Immature natural killer cell (primary cell): ENCODE measurements around the gene SAYSD1. TPM values are rescaled to one million over a fixed set of nuclear protein-coding genes. Genes with fewer than 3 reads are reported as not detected.

Experiments
- DNase-seq, 3 donors: peaks; one replicate each; pipeline ENCODE4 v3.0.0; 2022; ENCODE audit warnings: mixed read lengths in 1 of 3
- H3K27ac Mint-ChIP-seq, 6 donors: one replicate each; pipeline ENCODE4 v1.8.0; 2020; ENCODE audit warnings: mixed read lengths in 6 of 6, mild to moderate bottlenecking in 5 of 6, inconsistent platforms in 4 of 6, moderate library complexity in 3 of 6
- H3K27me3 Mint-ChIP-seq, 3 donors: one replicate each; pipeline ENCODE4 v1.8.0; 2020 to 2021; ENCODE audit warnings: low read depth in 3 of 3, mild to moderate bottlenecking in 3 of 3, mixed read lengths in 3 of 3, moderate library complexity in 3 of 3, inconsistent platforms in 1 of 3
- H3K36me3 Mint-ChIP-seq, 3 donors: one replicate each; pipeline ENCODE4 v1.8.0; 2020; ENCODE audit warnings: mixed read lengths in 3 of 3, inconsistent platforms in 2 of 3, mild to moderate bottlenecking in 2 of 3
- H3K4me1 Mint-ChIP-seq, 2 donors: one replicate each; pipeline ENCODE4 v1.8.0; 2020; ENCODE audit warnings: inconsistent platforms in 2 of 2, mild to moderate bottlenecking in 2 of 2, mixed read lengths in 2 of 2, moderate library complexity in 1 of 2
- H3K4me3 Mint-ChIP-seq, 5 donors: one replicate each; pipeline ENCODE4 v1.8.0; 2020; ENCODE audit warnings: mild to moderate bottlenecking in 5 of 5, mixed read lengths in 5 of 5, inconsistent platforms in 3 of 5, moderate library complexity in 3 of 5
- H3K9me3 Mint-ChIP-seq, 6 donors: one replicate each; pipeline ENCODE4 v1.8.0; 2020; ENCODE audit warnings: mild to moderate bottlenecking in 6 of 6, mixed read lengths in 6 of 6, inconsistent platforms in 4 of 6, moderate library complexity in 3 of 6
- polyA plus RNA-seq, 3 donors: library from polyadenylated mRNA; unstranded; fragments of 300-500 nt; fragmentation: Illumina TruSeq; gene quantifications; one replicate each; pipeline ENCODE4 v1.2.3, GENCODE V29; 2021

SAYSD1 gene
- polyA plus RNA-seq, 3 donors from 2014 or later: 10.4 to 17.4 (median 16.1) TPM

GRCh38 chr6:39072830-39073229, 42.2 kb downstream of the SAYSD1 start:
- Mint-ChIP-seq H3K27me3 (peaks cover 0 to 5% (median 2%) of the 10 kb centered on the region in 3 donors), H3K4me3 (no peak overlapping the region), H3K27ac (no peak overlapping the region), H3K9me3 (peaks cover 0 to 2% (median 0%) of the 10 kb centered on the region in 6 donors), H3K36me3 (no peaks in the 10 kb centered on the region), H3K4me1 (no peaks in the 10 kb centered on the region)
- no peak for DNase-seq

- Mint-ChIP-seq H3K4me3 (no peak overlapping the region), H3K9me3 (no peaks in the 10 kb centered on the region), H3K27ac (no peak overlapping the region), H3K36me3 (no peaks in the 10 kb centered on the region), H3K4me1 (no peaks in the 10 kb centered on the region), H3K27me3 (peaks cover 0 to 5% (median 4%) of the 10 kb centered on the region in 3 donors)
- DNase-seq: no peak
Observed at GRCh38 chr6:39068391-39068790, 46.6 kb downstream of the SAYSD1 start.

GRCh38 chr6:39065561-39065960, 49.4 kb downstream of the SAYSD1 start:
- H3K36me3 Mint-ChIP-seq: no peaks in the 10 kb centered on the region
- H3K9me3 Mint-ChIP-seq: no peaks in the 10 kb centered on the region
- H3K4me1 Mint-ChIP-seq: no peaks in the 10 kb centered on the region
- H3K27me3 Mint-ChIP-seq: peaks cover 0 to 2% (median 0%) of the 10 kb centered on the region in 3 donors
- DNase-seq: no peak
- no peak overlapping the region for H3K4me3 Mint-ChIP-seq
- H3K27ac Mint-ChIP-seq: no peak overlapping the region

GRCh38 chr6:39063526-39063925, 51.5 kb downstream of the SAYSD1 start:
- Mint-ChIP-seq H3K27me3 (peaks cover 0 to 2% (median 0%) of the 10 kb centered on the region in 3 donors), H3K27ac (peak overlapping the region in 1 of 6 donors; percentile 21), H3K36me3 (no peaks in the 10 kb centered on the region), H3K9me3 (no peaks in the 10 kb centered on the region), H3K4me3 (no peak overlapping the region), H3K4me1 (peaks cover 0 to under 1% of the 10 kb centered on the region in 2 donors)
- no peak for DNase-seq

- Mint-ChIP-seq H3K27ac (no peak overlapping the region), H3K36me3 (no peaks in the 10 kb centered on the region), H3K4me3 (no peak overlapping the region), H3K27me3 (peaks cover 0 to 2% (median 0%) of the 10 kb centered on the region in 3 donors), H3K4me1 (peaks cover 8 to 9% of the 10 kb centered on the region in 2 donors), H3K9me3 (no peaks in the 10 kb centered on the region)
- no peak for DNase-seq
Observed at GRCh38 chr6:39062014-39062740, 52.8 kb downstream of the SAYSD1 start.

GRCh38 chr6:39061588-39061987, 53.4 kb downstream of the SAYSD1 start:
- no peaks in the 10 kb centered on the region for H3K36me3 Mint-ChIP-seq
- H3K4me1 Mint-ChIP-seq: peaks cover 8 to 9% of the 10 kb centered on the region in 2 donors
- no peaks in the 10 kb centered on the region for H3K9me3 Mint-ChIP-seq
- H3K27ac Mint-ChIP-seq: no peak overlapping the region
- DNase-seq: no peak
- peaks cover 0 to 2% (median 0%) of the 10 kb centered on the region in 3 donors for H3K27me3 Mint-ChIP-seq
- H3K4me3 Mint-ChIP-seq: no peak overlapping the region

- Mint-ChIP-seq H3K4me3 (no peak overlapping the region), H3K27ac (no peak overlapping the region), H3K4me1 (peaks cover 8 to 9% of the 10 kb centered on the region in 2 donors), H3K27me3 (peaks cover 0 to 2% (median 0%) of the 10 kb centered on the region in 3 donors), H3K36me3 (no peaks in the 10 kb centered on the region), H3K9me3 (no peaks in the 10 kb centered on the region)
- no peak for DNase-seq
Observed at GRCh38 chr6:39061182-39061581, 53.8 kb downstream of the SAYSD1 start.

GRCh38 chr6:39060467-39061160, 54.4 kb downstream of the SAYSD1 start:
- H3K27ac Mint-ChIP-seq: no peak overlapping the region
- H3K4me3 Mint-ChIP-seq: no peak overlapping the region
- peaks cover 8 to 11% of the 10 kb centered on the region in 2 donors for H3K4me1 Mint-ChIP-seq
- H3K36me3 Mint-ChIP-seq: no peaks in the 10 kb centered on the region
- no peaks in the 10 kb centered on the region for H3K9me3 Mint-ChIP-seq
- peaks cover 0 to 2% (median 0%) of the 10 kb centered on the region in 3 donors for H3K27me3 Mint-ChIP-seq
- DNase-seq: no peak

GRCh38 chr6:39059496-39060310, 55.3 kb downstream of the SAYSD1 start:
- H3K27me3 Mint-ChIP-seq: no peaks in the 10 kb centered on the region
- H3K9me3 Mint-ChIP-seq: no peaks in the 10 kb centered on the region
- peak overlapping the region in 1 of 6 donors; percentile 18 for H3K27ac Mint-ChIP-seq
- no peak overlapping the region for H3K4me3 Mint-ChIP-seq
- H3K36me3 Mint-ChIP-seq: no peaks in the 10 kb centered on the region
- DNase-seq: no peak
- H3K4me1 Mint-ChIP-seq: peaks cover 8 to 11% of the 10 kb centered on the region in 2 donors

- Mint-ChIP-seq H3K4me3 (no peak overlapping the region), H3K27ac (no peak overlapping the region), H3K36me3 (no peaks in the 10 kb centered on the region), H3K27me3 (no peaks in the 10 kb centered on the region), H3K4me1 (peaks cover 8 to 11% of the 10 kb centered on the region in 2 donors), H3K9me3 (no peaks in the 10 kb centered on the region)
- DNase-seq: no peak
Observed at GRCh38 chr6:39058471-39059147, 56.4 kb downstream of the SAYSD1 start.

- DNase-seq: no peak
- H3K9me3 Mint-ChIP-seq: peaks cover 0 to 1% (median 0%) of the 10 kb centered on the region in 6 donors
- peak overlapping the region in 1 of 6 donors; percentile 50 for H3K27ac Mint-ChIP-seq
- H3K27me3 Mint-ChIP-seq: no peaks in the 10 kb centered on the region
- no peaks in the 10 kb centered on the region for H3K36me3 Mint-ChIP-seq
- H3K4me1 Mint-ChIP-seq: peaks cover 15 to 19% of the 10 kb centered on the region in 2 donors
- H3K4me3 Mint-ChIP-seq: peak overlapping the region in 1 of 5 donors; percentile 40
Observed at GRCh38 chr6:39057251-39058155, 57.5 kb downstream of the SAYSD1 start.

GRCh38 chr6:39056681-39057080, 58.3 kb downstream of the SAYSD1 start:
- H3K27me3 Mint-ChIP-seq: peaks cover 0 to 2% (median under 1%) of the 10 kb centered on the region in 3 donors
- peaks cover 0 to 1% (median 0%) of the 10 kb centered on the region in 6 donors for H3K9me3 Mint-ChIP-seq
- no peak overlapping the region for H3K4me3 Mint-ChIP-seq
- no peak for DNase-seq
- H3K27ac Mint-ChIP-seq: no peak overlapping the region
- H3K4me1 Mint-ChIP-seq: peaks cover 22 to 27% of the 10 kb centered on the region in 2 donors
- H3K36me3 Mint-ChIP-seq: peaks cover 0 to 4% (median 0%) of the 10 kb centered on the region in 3 donors
